RWPE2 (cell line): ENCODE results near the gene GPC5.

Experiments
- ATAC-seq: fragments of 200-7000 bp; cut with Tn5 transposase; 3 replicates; pipeline ENCODE4 v1.9.1; 2021; ENCODE audit warnings: low read depth
- DNase-seq: peaks from one replicate; pipeline ENCODE4 v3.0.0-alpha.2; 2020; ENCODE audit warnings: low spot score
- H3K27ac ChIP-seq: fragments of 450-650 bp; 2 replicates; pipeline ENCODE4 v1.5.1; 2017; ENCODE audit warnings: mild to moderate bottlenecking; ENCODE audit not compliant: poor library complexity, severe bottlenecking
- H3K27me3 ChIP-seq: fragments of 250-450 bp; sonication (Bioruptor Pico); 2 replicates; pipeline ENCODE4 v1.5.1; 2021; ENCODE audit warnings: mild to moderate bottlenecking, moderate library complexity; ENCODE audit not compliant: insufficient read depth, poor library complexity, severe bottlenecking
- H3K36me3 ChIP-seq: fragments of 250-450 bp; sonication (Bioruptor Pico); 2 replicates; pipeline ENCODE4 v1.5.1; 2020; ENCODE audit warnings: low read depth, mild to moderate bottlenecking, moderate library complexity
- H3K4me1 ChIP-seq: fragments of 250-450 bp; sonication (Bioruptor Pico); 2 replicates; pipeline ENCODE4 v1.5.1; 2021; ENCODE audit warnings: mild to moderate bottlenecking, moderate library complexity; ENCODE audit not compliant: insufficient read depth, poor library complexity, severe bottlenecking
- H3K4me3 ChIP-seq: fragments of 250-450 bp; sonication (Bioruptor Pico); 2 replicates; pipeline ENCODE4 v1.5.1; 2021; ENCODE audit warnings: mild to moderate bottlenecking, moderate library complexity; ENCODE audit not compliant: severe bottlenecking
- H3K9me3 ChIP-seq: fragments of 250-450 bp; sonication (Bioruptor Pico); 2 replicates; pipeline ENCODE4 v1.5.1; 2021; ENCODE audit warnings: mild to moderate bottlenecking, moderate library complexity; ENCODE audit not compliant: severe bottlenecking
- TF ChIP-seq, protein P1 (sequence below): fragments of 450-650 bp; IDR thresholded peaks from one replicate; pipeline ENCODE4 v1.5.1; 2017; ENCODE audit warnings: mild to moderate bottlenecking, moderate library complexity; ENCODE audit not compliant: poor library complexity, severe bottlenecking

GPC5 gene

DNA sequence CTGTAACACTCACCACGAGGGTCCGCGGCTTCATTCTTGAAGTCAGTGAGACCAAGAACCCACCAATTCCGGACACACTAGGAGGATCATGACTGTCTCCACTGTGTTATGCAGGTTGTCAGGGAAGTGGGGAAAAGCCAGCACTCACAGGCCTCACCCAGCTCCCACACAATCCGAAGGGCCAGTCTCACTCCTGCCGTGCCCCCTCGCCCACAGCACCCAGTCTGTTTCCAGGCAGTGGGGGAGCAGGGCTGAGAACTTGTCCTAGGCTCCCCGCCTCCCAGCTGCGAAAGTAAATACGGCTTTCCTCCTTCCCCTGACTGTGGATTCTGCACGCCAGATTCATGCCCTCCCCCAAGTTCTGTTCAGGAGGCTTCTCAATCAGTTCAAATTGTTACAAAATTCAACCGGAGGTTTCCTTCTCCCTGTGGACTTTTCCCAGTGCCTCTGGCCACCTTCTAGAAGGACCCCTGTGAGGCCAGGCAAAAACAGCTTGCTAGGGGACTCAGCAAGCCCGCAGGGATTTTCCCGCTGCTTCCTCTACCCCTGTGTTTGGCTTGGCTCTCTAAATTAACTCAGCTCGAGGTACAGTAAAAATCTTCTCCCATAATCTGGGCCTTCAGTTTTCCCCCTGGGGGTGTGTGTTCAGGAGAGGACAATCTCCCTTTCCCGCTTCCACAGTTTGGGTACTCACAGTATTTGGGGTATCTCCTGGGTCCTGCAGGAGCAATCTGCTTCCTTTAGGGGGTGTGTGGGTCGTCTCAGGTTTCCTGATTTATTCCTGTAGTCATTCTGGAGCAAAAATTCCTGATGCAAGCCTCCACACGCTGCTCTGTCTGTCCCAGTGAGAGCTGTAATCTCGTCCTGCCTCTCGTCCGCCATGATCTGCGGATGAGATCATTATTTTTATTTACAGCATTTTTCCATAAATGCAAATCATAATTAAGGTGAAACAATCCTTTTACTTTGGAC is 899.8 kb downstream of the GPC5 start:
- peaks cover 2% of the 10 kb centered on the region for H3K9me3 ChIP-seq
- H3K4me3 ChIP-seq, result no peak overlapping the region
- ATAC-seq, result peak; percentile 52; the same call in 2 of the 3 replicates
- no peak overlapping the region for H3K27ac ChIP-seq
- no peaks in the 10 kb centered on the region for H3K4me1 ChIP-seq
- no peaks in the 10 kb centered on the region for H3K36me3 ChIP-seq
- TF ChIP-seq, protein P1, sequence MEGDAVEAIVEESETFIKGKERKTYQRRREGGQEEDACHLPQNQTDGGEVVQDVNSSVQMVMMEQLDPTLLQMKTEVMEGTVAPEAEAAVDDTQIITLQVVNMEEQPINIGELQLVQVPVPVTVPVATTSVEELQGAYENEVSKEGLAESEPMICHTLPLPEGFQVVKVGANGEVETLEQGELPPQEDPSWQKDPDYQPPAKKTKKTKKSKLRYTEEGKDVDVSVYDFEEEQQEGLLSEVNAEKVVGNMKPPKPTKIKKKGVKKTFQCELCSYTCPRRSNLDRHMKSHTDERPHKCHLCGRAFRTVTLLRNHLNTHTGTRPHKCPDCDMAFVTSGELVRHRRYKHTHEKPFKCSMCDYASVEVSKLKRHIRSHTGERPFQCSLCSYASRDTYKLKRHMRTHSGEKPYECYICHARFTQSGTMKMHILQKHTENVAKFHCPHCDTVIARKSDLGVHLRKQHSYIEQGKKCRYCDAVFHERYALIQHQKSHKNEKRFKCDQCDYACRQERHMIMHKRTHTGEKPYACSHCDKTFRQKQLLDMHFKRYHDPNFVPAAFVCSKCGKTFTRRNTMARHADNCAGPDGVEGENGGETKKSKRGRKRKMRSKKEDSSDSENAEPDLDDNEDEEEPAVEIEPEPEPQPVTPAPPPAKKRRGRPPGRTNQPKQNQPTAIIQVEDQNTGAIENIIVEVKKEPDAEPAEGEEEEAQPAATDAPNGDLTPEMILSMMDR, result no peak
- H3K27me3 ChIP-seq, result no peaks in the 10 kb centered on the region
- no peak for DNase-seq

DNA sequence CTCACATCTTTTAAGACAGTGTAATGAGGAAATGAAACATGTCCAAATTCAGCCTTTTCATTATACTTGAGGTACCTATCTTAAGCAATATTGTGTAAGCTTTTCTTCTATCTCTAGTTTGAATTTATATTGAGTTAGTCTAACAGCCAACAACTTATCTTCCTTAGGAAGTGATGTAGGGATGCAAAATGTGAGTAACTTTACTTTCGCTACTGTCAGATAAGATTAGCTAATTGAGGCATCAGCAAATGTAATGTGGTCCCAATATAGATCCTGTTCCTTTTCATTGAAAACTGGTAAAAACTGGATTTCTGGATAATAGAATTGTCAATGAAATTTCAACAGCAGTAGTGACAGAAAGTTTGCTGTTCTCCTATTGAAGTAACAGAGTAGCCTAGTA is 902.2 kb downstream of the GPC5 start:
- H3K27me3 ChIP-seq, result no peaks in the 10 kb centered on the region
- ATAC-seq, result no peak
- no peaks in the 10 kb centered on the region for H3K36me3 ChIP-seq
- no peak for DNase-seq
- TF ChIP-seq, protein P1, result no peak
- H3K4me1 ChIP-seq, result no peaks in the 10 kb centered on the region
- H3K27ac ChIP-seq, result no peak overlapping the region
- no peak overlapping the region for H3K4me3 ChIP-seq
- peaks cover 2% of the 10 kb centered on the region for H3K9me3 ChIP-seq

DNA sequence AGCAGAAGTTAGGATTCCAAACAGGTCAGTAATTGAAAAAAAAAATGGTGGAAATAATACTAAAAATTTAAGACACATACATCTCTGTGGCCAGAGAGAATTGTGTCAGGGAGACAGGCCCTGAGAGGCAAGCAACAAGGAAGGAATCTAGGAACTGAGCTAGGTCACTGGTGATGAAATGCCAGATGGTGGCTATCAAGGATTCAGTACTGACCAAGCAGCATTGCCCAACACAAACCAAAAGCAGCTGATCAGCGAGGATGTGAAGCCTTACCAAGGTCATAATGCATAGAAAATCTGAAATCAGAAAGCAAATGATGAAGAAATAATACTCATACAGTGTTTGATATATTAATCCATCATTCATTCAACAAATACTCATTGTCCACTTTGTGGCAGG is 905.0 kb downstream of the GPC5 start:
- no peaks in the 10 kb centered on the region for H3K27me3 ChIP-seq
- no peak overlapping the region for H3K4me3 ChIP-seq
- DNase-seq (no peak), ATAC-seq (0 out of 3 replicates have a peak, but pooled peaks have one; percentile 21)
- H3K36me3 ChIP-seq, result no peaks in the 10 kb centered on the region
- H3K4me1 ChIP-seq, result no peaks in the 10 kb centered on the region
- H3K27ac ChIP-seq, result no peak overlapping the region
- TF ChIP-seq, protein P1, result no peak
- H3K9me3 ChIP-seq, result peaks cover 2% of the 10 kb centered on the region

DNA sequence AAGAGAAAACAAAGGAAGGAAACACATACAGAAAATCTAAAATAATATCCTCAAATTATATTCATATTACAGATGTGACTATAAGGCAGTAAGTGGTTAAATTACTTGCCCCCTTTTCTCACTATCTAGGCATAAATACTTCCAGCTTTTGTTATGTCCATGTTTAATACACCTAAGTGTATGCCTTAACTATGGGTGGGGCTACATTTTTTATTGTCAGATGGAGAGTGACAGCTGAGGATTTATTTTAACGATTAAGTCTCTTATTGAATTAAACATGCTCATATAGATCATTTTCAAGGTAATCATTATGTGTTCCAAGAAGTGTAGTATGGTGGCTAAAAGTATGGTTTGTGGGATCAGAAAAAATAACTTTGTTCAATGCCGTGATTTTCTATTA is 909.3 kb downstream of the GPC5 start:
- H3K36me3 ChIP-seq, result no peaks in the 10 kb centered on the region
- TF ChIP-seq, protein P1, result no peak
- no peak overlapping the region for H3K4me3 ChIP-seq
- no peak for ATAC-seq
- no peak overlapping the region for H3K27ac ChIP-seq
- DNase-seq, result no peak
- no peaks in the 10 kb centered on the region for H3K27me3 ChIP-seq
- H3K4me1 ChIP-seq, result no peaks in the 10 kb centered on the region
- H3K9me3 ChIP-seq, result peaks cover 2% of the 10 kb centered on the region

DNA sequence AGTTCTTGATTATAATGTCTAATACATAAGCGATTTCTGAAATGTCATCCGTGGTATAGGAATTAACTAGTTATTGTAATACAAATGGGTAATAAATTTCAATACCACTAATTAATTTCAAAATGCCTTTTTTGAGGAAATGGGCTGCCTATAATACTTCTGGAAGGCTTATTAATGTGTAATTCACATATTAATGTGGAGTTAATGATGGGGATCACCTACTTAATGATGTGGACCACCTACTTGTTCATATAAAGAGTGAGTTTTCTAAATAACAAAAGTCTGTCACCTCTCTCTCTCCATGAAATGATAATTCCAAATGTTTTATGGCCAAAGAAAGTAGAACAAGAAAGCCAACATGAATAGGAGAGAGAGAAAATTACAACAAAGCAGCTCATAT is 914.4 kb downstream of the GPC5 start:
- peaks cover 3% of the 10 kb centered on the region for H3K4me1 ChIP-seq
- H3K36me3 ChIP-seq, result no peaks in the 10 kb centered on the region
- TF ChIP-seq, protein P1, result no peak
- DNase-seq, result no peak
- no peaks in the 10 kb centered on the region for H3K27me3 ChIP-seq
- H3K27ac ChIP-seq, result no peak overlapping the region
- ATAC-seq, result no peak
- H3K4me3 ChIP-seq, result no peak overlapping the region
- H3K9me3 ChIP-seq, result peaks cover 5% of the 10 kb centered on the region
